GM18526 (cell line): Measurements from ENCODE around the gene SUMO2.

Source experiments
- POLR2A ChIP-seq: IDR thresholded peaks from 3 replicates; pipeline ENCODE4 v1.6.1; 2011; ENCODE audit not compliant: insufficient read length; ENCODE audit errors: extremely low read depth

The SUMO2 gene

GRCh38 chr17:75194879-75195278 lies 12.1 kb upstream of the SUMO2 start:
- no peak for TF ChIP-seq POLR2A

DNA sequence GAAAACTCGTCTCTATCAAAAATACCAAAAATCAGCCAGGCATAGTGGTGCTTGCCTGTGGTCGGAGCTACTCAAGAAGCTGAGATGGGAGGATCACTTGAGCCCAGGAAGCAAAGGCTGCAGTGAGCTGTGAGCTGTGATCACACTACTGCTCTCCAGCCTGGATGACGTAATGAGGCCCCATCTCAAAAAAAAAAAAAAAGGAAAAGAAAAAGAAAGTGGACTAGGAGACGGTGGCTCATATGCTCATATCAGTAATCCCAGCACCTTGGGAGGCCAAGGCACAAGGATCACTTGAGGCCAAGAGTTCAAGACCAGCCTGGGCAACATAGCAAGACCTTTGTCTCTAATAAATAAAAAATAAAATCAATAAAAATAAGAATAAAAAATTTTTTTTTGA lies 8.8 kb upstream of the SUMO2 start:
- TF ChIP-seq POLR2A: no peak

- no peak for TF ChIP-seq POLR2A
Observed at GRCh38 chr17:75188614-75189013, 5.9 kb upstream of the SUMO2 start.

- TF ChIP-seq POLR2A: no peak
Observed at GRCh38 chr17:75183999-75184884, 1.5 kb upstream of the SUMO2 start.

GRCh38 chr17:75182319-75182568 lies 515 bp downstream of the SUMO2 start:
- no peak for TF ChIP-seq POLR2A

DNA sequence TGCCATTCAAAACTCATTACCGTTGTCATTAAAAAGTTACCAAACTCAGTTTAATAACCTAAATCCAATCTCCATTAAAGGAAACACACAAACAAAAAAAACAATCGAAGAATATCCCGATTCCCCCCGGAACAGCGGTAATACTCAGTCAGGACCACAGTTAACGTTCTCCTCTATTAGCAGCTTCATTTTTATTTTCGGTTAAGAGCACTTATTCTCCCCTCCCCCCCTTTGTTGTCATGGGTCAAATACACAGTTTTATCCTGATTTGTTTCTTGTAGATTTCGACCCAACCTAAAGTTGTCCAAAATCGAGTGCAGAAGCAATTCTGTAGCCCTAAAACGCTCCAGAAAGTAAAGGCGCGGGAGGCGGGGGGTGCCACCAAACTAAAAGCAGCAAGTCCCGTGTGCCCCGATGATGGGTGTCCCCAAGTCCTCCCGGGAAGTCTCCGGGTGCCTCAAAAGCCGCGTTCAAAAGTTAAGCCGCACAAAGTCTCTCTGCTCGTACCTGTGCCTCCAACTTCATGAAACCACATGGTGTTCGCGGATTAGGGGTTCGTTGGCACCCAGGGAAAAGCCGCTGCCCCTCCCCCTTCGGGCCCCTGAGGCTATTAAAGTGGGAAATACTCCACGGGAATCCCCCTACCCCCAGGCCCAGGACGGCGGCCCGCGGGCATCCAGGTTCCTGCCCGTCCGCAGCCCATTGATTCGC lies 996 bp downstream of the SUMO2 start:
- no peak for TF ChIP-seq POLR2A

- TF ChIP-seq POLR2A: no peak
Observed at GRCh38 chr17:75181110-75181509, 1.6 kb downstream of the SUMO2 start.

DNA sequence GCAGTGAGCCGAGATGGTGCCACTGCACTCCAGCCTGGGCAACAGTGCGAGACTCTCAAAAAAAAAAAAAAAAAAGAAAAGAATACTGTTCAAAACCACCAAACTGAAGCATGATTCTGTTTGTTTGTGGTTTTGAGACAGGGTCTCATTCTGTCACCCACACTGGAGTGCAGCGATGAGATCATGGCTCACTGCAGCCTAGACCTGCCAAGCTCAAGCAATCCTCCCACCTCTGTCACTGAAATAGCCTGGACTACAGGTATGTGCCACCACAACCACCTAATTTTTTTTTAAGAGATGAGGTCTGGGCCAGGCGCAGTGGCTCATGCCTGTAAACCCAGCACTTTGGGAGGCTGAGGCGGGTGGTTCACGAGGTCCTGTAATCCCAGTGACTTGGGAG lies 4.3 kb downstream of the SUMO2 start:
- no peak for TF ChIP-seq POLR2A

- TF ChIP-seq POLR2A: no peak
Observed at GRCh38 chr17:75176625-75177024, 6.1 kb downstream of the SUMO2 start.

- no peak for TF ChIP-seq POLR2A
Observed at GRCh38 chr17:75174996-75175395, 7.8 kb downstream of the SUMO2 start.

GRCh38 chr17:75173526-75173925 lies 9.2 kb downstream of the SUMO2 start:
- no peak for TF ChIP-seq POLR2A

GRCh38 chr17:75168998-75169397 lies 13.8 kb downstream of the SUMO2 start:
- no peak for TF ChIP-seq POLR2A

DNA sequence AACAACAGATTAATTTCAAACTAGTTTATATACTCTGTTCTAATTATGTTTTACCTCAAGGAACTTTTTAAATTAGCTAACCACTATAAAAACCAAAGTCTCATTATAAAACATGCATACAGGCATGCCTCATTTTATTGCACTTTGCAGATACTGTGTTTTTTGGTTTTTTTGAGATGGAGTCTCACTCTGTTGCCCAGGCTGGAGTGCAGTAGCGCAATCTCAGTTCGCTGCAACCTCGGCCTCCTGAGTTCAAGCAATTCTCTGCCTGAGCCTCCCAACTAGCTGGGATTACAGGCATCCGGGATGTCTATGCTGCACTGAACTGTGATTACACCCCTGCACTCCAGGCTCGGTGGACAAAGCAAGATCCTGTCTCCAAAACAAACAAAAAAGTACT lies 19.7 kb downstream of the SUMO2 start:
- no peak for TF ChIP-seq POLR2A

- TF ChIP-seq POLR2A: no peak
Observed at GRCh38 chr17:75160211-75160610, 22.5 kb downstream of the SUMO2 start.

GRCh38 chr17:75159196-75160031 lies 23.3 kb downstream of the SUMO2 start:
- no peak for TF ChIP-seq POLR2A

DNA sequence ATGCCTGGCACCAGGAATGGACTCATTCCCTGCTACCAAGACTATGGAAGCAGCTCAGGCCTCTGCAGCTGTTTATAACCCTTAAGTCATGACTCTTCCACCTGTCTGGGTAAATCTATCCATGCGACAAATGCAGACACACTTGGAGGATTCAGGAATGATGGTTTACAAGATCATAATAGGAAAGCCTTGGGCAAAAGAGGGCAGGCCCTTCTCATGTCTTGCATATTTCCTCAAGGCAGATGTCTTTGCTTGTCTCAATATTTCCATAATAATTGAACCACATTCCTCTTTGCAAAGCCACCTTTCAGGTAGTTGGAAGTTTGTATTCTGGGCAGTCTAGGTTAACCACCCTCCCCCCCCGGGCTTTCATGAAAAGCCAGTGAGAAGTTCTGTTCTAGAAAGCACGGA lies 27.6 kb downstream of the SUMO2 start:
- TF ChIP-seq POLR2A: no peak
